AG09309 (cell line): ENCODE results near the gene ADCY4.
"Not testable (repeated sequence)": the region's sequence is repeated elsewhere in the genome, so short reads cannot be mapped to it uniquely, and the experiment has no call there.

Experiments
- DNase-seq: peaks from one replicate; pipeline ENCODE4 v3.0.0-alpha.2; 2010; ENCODE audit warnings: low read depth
- H3K4me3 ChIP-seq: 2 replicates; pipeline ENCODE4 v1.5.1; 2011; ENCODE audit warnings: mild to moderate bottlenecking, low read depth, low read length, moderate library complexity; ENCODE audit not compliant: control insufficient read depth
- TF ChIP-seq, protein P1 (sequence below): IDR thresholded peaks from 2 replicates; pipeline ENCODE4 v1.5.1; 2011; ENCODE audit warnings: mild to moderate bottlenecking, low read depth, low read length, inconsistent platforms; ENCODE audit not compliant: insufficient read depth, control insufficient read depth; ENCODE audit errors: missing control alignments

Gene ADCY4

DNA sequence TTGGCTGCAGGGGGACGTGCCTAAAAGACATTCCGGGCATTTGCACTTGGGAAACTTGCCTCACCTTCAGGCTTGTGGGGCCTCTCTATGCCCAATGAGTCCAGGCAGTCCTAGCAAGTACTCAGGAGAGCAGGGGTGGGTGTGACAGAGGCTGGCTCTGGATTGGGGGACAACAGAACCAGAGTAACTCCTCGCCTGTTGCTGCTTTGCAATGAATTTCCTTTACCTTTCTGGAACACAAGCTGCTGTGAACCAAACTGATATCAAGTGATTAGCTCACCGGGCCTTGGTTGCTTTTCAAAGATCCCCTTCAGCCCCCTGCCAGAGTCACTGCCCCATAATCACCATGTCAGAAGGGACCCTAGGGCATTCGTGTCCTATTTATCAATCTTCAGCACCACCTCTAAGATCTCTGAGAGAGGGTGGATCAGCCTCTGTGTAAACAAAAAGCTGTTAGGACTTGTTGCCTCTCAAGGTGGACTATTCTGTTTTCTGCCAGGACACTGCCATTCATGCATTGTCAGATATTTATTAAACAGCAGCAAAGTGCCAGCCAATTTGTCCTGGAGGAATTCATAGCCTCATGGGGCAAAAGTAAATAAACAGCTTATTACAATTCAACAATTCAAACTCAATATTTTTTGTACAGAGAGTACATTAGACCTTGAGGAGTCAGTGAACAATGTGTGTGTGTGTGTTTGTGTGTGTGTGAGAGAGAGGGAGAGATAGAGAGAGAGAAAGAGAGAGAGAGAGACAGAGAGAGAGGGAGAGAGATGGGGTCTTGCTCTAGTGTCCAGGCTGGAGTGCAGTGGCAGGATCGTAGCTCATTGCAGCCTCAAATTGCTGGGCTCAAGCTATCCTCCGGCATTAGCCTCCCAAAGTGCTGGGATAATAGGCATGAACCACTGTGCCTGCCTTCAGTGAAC lies 44.4 kb upstream of the ADCY4 start:
- no peak for DNase-seq
- TF ChIP-seq, protein P1, sequence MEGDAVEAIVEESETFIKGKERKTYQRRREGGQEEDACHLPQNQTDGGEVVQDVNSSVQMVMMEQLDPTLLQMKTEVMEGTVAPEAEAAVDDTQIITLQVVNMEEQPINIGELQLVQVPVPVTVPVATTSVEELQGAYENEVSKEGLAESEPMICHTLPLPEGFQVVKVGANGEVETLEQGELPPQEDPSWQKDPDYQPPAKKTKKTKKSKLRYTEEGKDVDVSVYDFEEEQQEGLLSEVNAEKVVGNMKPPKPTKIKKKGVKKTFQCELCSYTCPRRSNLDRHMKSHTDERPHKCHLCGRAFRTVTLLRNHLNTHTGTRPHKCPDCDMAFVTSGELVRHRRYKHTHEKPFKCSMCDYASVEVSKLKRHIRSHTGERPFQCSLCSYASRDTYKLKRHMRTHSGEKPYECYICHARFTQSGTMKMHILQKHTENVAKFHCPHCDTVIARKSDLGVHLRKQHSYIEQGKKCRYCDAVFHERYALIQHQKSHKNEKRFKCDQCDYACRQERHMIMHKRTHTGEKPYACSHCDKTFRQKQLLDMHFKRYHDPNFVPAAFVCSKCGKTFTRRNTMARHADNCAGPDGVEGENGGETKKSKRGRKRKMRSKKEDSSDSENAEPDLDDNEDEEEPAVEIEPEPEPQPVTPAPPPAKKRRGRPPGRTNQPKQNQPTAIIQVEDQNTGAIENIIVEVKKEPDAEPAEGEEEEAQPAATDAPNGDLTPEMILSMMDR = no peak
- H3K4me3 ChIP-seq = no peak overlapping the region

DNA sequence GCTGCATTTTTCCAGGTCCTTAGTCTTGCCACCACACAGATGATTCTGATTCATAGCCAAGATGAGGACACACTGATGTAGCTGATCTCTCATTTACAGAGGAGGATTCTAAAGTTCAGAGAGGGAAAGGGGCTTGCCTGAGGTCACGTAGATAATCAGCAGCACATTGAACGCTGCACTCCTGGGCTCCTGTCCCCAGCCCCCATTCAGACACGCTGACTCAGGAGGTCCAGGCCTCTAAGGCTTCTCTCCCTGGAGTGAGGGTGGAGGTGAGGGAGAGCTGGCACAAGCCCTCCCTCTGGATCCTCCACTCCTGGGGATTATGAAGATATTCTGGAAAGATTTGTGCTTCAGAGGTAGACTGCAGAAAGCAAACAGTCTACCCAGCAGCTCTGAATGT lies 43.5 kb upstream of the ADCY4 start:
- DNase-seq = no peak
- no peak overlapping the region for H3K4me3 ChIP-seq
- TF ChIP-seq, protein P1 = no peak

DNA sequence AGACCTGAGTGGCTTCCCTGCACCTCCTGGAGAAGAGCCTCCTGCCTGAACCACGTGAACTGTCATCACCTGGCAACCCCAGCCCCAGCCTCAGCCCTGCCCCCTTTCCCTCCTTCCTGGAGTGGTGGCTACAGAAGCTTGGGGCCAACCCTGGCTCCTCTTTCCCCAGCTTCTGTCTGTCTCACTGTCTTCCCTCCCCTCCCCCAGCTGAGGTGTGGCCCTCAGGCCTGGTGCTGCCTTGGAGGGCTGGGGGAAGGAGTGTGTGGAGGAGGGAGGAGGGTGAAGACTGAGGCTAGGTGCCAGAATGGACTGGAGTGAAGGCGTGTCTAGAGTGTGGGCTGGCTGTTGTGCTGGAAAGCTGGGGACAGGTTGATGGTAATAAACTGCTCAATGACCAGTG lies 42.8 kb upstream of the ADCY4 start:
- H3K4me3 ChIP-seq = no peak overlapping the region
- TF ChIP-seq, protein P1 = no peak
- no peak for DNase-seq

DNA sequence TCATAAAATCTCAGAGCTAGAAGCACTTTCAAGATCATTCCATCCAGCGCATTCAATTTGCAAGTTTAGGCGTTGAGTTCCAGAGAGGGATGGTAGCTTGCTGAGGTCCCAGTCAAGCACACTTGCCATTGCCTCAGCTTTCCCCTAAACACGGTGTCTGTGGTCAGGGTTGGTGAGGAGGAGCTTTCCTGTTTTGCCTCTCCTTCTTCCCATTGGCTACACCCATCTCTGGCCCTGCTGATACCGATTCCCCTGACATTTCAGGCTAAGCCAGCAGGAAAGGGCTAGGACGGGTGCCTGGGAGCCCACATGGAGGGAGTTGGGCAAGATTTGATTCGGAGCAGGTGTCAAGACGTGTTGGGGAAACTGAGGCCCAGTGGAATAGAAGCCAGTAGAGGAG lies 42.3 kb upstream of the ADCY4 start:
- TF ChIP-seq, protein P1 = no peak
- H3K4me3 ChIP-seq = no peak overlapping the region
- no peak for DNase-seq

DNA sequence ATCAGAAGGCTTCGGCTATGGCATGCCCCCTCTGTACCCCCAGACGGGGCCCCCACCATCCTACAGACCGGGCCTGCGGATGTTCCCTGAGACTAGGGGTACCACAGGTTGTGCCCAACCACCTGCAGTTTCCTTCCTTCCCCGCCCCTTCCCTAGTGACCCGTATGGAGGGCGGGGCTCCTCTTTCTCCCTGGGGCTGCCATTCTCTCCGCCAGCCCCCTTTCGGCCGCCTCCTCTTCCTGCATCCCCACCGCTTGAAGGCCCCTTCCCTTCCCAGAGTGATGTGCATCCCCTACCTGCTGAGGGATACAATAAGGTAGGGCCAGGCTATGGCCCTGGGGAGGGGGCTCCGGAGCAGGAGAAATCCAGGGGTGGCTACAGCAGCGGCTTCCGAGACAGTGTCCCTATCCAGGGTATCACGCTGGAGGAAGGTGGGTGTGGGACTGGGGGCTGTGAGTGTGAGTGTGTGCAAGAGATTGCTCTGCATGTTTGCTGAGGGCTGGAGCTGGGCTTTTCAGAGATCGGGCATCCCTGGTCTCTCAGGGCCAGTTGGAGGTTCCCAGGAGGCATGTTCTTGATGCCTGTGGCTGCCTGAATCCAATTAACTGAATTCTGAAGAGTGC lies 41.7 kb upstream of the ADCY4 start:
- no peak for DNase-seq
- TF ChIP-seq, protein P1 = no peak
- no peak overlapping the region for H3K4me3 ChIP-seq

DNA sequence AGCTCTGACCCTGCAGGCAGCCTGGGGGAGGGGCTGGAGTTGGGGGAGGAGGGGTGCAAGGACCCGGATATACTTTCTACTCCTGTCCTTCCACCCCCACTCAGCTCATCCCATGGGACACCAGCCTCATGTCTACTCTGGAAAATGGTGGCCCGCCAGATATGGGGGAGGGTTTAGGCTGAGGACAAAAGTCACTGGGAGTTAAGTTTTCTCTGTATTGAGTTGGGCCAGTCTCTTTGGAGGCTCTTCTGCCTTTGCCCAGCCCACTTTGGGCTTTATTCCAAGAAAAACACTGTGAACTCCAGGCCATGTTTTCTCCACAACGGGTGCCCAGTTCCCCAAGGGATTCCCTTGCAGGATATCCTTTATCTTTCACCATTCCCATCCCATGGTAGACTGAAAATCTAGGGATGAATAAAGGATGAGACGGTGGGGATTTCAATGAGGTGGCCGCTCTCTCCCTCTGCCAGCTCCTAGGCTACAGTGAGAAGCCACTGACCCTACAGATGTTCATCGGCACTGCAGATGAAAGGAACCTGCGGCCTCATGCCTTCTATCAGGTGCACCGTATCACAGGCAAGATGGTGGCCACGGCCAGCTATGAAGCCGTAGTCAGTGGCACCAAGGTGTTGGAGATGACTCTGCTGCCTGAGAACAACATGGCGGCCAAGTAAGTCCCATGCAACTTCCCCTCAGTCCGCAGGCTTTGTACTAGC lies 38.0 kb upstream of the ADCY4 start:
- no peak overlapping the region for H3K4me3 ChIP-seq
- TF ChIP-seq, protein P1 = no peak
- no peak for DNase-seq

DNA sequence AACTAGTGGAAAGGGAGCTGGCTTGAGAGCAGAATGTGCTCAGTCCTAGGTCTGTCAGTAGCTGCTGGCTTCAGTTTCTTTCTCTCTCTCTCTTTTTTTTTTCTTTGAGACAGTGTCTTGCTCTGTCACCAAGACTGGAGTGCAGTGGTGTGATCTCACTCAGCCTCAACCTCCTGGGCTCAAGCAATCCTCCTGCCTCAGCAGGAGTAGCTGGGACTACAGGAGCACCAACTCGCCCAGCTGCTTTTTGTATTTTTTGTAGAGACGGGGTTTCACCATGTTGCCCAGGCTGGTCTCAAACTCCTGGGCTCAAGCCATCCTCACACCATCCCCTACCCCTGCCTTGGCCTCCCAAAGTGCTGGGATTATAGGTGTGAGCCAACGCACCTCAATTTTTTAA lies 36.7 kb upstream of the ADCY4 start:
- H3K4me3 ChIP-seq, DNase-seq: not testable (repeated sequence)
